ENCODE results near the gene KPNA1. TPM values are rescaled to one million over a fixed set of nuclear protein-coding genes. Genes with fewer than 3 reads are reported as not detected.
"Not testable (repeated sequence)": the region's sequence is repeated elsewhere in the genome, so short reads cannot be mapped to it uniquely, and the experiment has no call there.

Gene KPNA1
- total RNA-seq, 2 experiments from 2014 or later = 43.4 to 46.0 TPM

GRCh38 chr3:122519693-122520092, 5.0 kb upstream of the KPNA1 start:
- no peak for DNase-seq
- POLR2A ChIA-PET = no interaction called here

GRCh38 chr3:122516846-122517360, 2.2 kb upstream of the KPNA1 start:
- DNase-seq = no peak
- Mint-ChIP-seq H3K4me1 (ENCODE audit: low read depth) (peaks cover 16% of the 10 kb centered on the region), H3K27me3 (no peaks in the 10 kb centered on the region), H3K9me3 (no peaks in the 10 kb centered on the region), H3K4me3 (no peak overlapping the region), H3K36me3 (no peaks in the 10 kb centered on the region), H3K27ac (no peak overlapping the region)
- POLR2A ChIA-PET = no interaction called here
- intact Hi-C loops (cut with micrococcal nuclease) = no loop called here
- CTCF ChIA-PET = no interaction called here

More at GRCh38 chr3:122519693-122520092, 5.0 kb upstream of the KPNA1 start:
- CTCF ChIA-PET = interaction anchor here (1.1 kb wide), 1 partner anchor 14 kb away, joined by 4 read pairs; no protein-coding TSS in a partner anchor
- Mint-ChIP-seq H3K4me1 (ENCODE audit: low read depth) (peaks cover 6% of the 10 kb centered on the region), H3K36me3 (no peaks in the 10 kb centered on the region), H3K27ac (no peak overlapping the region), H3K9me3 (no peaks in the 10 kb centered on the region), H3K4me3 (no peak overlapping the region), H3K27me3 (no peaks in the 10 kb centered on the region)
- intact Hi-C loops (cut with micrococcal nuclease) = no loop called here

GRCh38 chr3:122515870-122516269, 1.1 kb upstream of the KPNA1 start:
- no peak overlapping the region for H3K27ac Mint-ChIP-seq
- no peaks in the 10 kb centered on the region for H3K27me3 Mint-ChIP-seq
- no peak overlapping the region for H3K4me3 Mint-ChIP-seq
- H3K36me3 Mint-ChIP-seq = peaks cover under 1% of the 10 kb centered on the region
- no peaks in the 10 kb centered on the region for H3K9me3 Mint-ChIP-seq
- POLR2A ChIA-PET = interaction anchor here (1.0 kb wide), 1 partner anchor 30 kb away, joined by 3 read pairs; no protein-coding TSS in a partner anchor
- peaks cover 27% of the 10 kb centered on the region for H3K4me1 Mint-ChIP-seq (ENCODE audit: low read depth)
- no peak for DNase-seq
- CTCF ChIA-PET = interaction anchor here (0.9 kb wide), 1 partner anchor 163 kb away, joined by 3 read pairs; no protein-coding TSS in a partner anchor
- intact Hi-C loops (cut with micrococcal nuclease) = loop anchor here (1.0 to 2.0 kb wide), 2 partner anchors 16 to 49 kb away; partner anchors contain the start of genes DTX3L and PARP9

- intact Hi-C loops (cut with micrococcal nuclease) = loop anchor here (1.0 to 2.0 kb wide), 2 partner anchors 17 to 50 kb away; partner anchors contain the start of genes DTX3L and PARP9
- H3K4me3 Mint-ChIP-seq = peak overlapping the region; percentile 77
- DNase-seq = no peak
- H3K9me3 Mint-ChIP-seq = peaks cover 3% of the 10 kb centered on the region
- ChIA-PET CTCF (interaction anchor here (0.9 to 2.0 kb wide), 2 partner anchors 19 to 165 kb away, joined by 3 to 14 read pairs; no protein-coding TSS in a partner anchor), POLR2A (interaction anchor here (0.6 to 2.1 kb wide), 17 partner anchors 9 to 172 kb away, joined by 3 to 11 read pairs (median 3); partner anchors contain the start of genes DTX3L, FAM162A, MIX23 and PARP9)
- H3K27me3 Mint-ChIP-seq = no peaks in the 10 kb centered on the region
- H3K4me1 Mint-ChIP-seq (ENCODE audit: low read depth) = peaks cover 32% of the 10 kb centered on the region
- peak overlapping the region; percentile 85 for H3K27ac Mint-ChIP-seq
- H3K36me3 Mint-ChIP-seq = peaks cover 3% of the 10 kb centered on the region
Measured at GRCh38 chr3:122515020-122515468, 305 bp upstream of the KPNA1 start.

GRCh38 chr3:122513386-122514122, 1.2 kb downstream of the KPNA1 start:
- ChIA-PET CTCF (interaction anchor here (0.6 to 2.0 kb wide), 5 partner anchors 44 to 814 kb away, joined by 3 to 14 read pairs (median 4); no protein-coding TSS in a partner anchor), POLR2A (interaction anchor here (1.3 to 2.1 kb wide), 3 partner anchors 30 to 129 kb away, joined by 5 to 9 read pairs (median 5); partner anchors contain the start of genes FAM162A and WDR5B)
- H3K4me3 Mint-ChIP-seq = peak overlapping the region; percentile 77
- peaks cover 11% of the 10 kb centered on the region for H3K36me3 Mint-ChIP-seq
- H3K4me1 Mint-ChIP-seq (ENCODE audit: low read depth) = peaks cover 43% of the 10 kb centered on the region
- intact Hi-C loops (cut with micrococcal nuclease) = loop anchor here (1.0 to 5.0 kb wide), 5 partner anchors 16 to 676 kb away; partner anchors contain the start of genes DTX3L, EAF2, FAM162A and IQCB1
- peak overlapping the region; percentile 63 for H3K27ac Mint-ChIP-seq
- H3K9me3 Mint-ChIP-seq = peaks cover 8% of the 10 kb centered on the region
- no peak for DNase-seq
- H3K27me3 Mint-ChIP-seq = no peaks in the 10 kb centered on the region

- no peak overlapping the region for H3K27ac Mint-ChIP-seq
- no peaks in the 10 kb centered on the region for H3K27me3 Mint-ChIP-seq
- ChIA-PET POLR2A (no interaction called here), CTCF (no interaction called here)
- intact Hi-C loops (cut with micrococcal nuclease) = loop anchor here (5.0 kb wide), 1 partner anchor 675 kb away; the partner anchor contains the start of genes EAF2 and IQCB1
- DNase-seq = no peak
- H3K4me1 Mint-ChIP-seq (ENCODE audit: low read depth) = peaks cover 54% of the 10 kb centered on the region
- no peak overlapping the region for H3K4me3 Mint-ChIP-seq
- H3K36me3 Mint-ChIP-seq = peaks cover 11% of the 10 kb centered on the region
- H3K9me3 Mint-ChIP-seq = peaks cover 8% of the 10 kb centered on the region
Measured at GRCh38 chr3:122512284-122512683, 2.5 kb downstream of the KPNA1 start.

GRCh38 chr3:122510878-122511535, 3.7 kb downstream of the KPNA1 start:
- Mint-ChIP-seq H3K27ac (no peak overlapping the region), H3K36me3 (peaks cover 13% of the 10 kb centered on the region), H3K9me3 (peaks cover 8% of the 10 kb centered on the region), H3K4me1 (ENCODE audit: low read depth) (peaks cover 61% of the 10 kb centered on the region), H3K4me3 (no peak overlapping the region), H3K27me3 (no peaks in the 10 kb centered on the region)
- CTCF ChIA-PET = interaction anchor here (1.2 to 1.4 kb wide), 2 partner anchors 103 to 118 kb away, joined by 3 to 5 read pairs; no protein-coding TSS in a partner anchor
- intact Hi-C loops (cut with micrococcal nuclease) = loop anchor here (5.0 kb wide), 1 partner anchor 674 kb away; the partner anchor contains the start of genes EAF2 and IQCB1
- no peak for DNase-seq
- POLR2A ChIA-PET = no interaction called here

- POLR2A ChIA-PET; DNase-seq; H3K9me3 Mint-ChIP-seq; CTCF ChIA-PET; intact Hi-C loops (cut with micrococcal nuclease); H3K4me3 Mint-ChIP-seq; H3K27ac Mint-ChIP-seq; H3K27me3 Mint-ChIP-seq: not testable (repeated sequence)
- H3K36me3 Mint-ChIP-seq = peaks cover 20% of the 10 kb centered on the region
- peaks cover 67% of the 10 kb centered on the region for H3K4me1 Mint-ChIP-seq (ENCODE audit: low read depth)
Measured at GRCh38 chr3:122508944-122509343, 5.8 kb downstream of the KPNA1 start.

- Mint-ChIP-seq H3K9me3 (peaks cover 8% of the 10 kb centered on the region), H3K27me3 (no peaks in the 10 kb centered on the region), H3K36me3 (peaks cover 22% of the 10 kb centered on the region), H3K4me3 (no peak overlapping the region), H3K27ac (no peak overlapping the region), H3K4me1 (ENCODE audit: low read depth) (peaks cover 66% of the 10 kb centered on the region)
- intact Hi-C loops (cut with micrococcal nuclease) = no loop called here
- CTCF ChIA-PET = interaction anchor here (0.7 kb wide), 1 partner anchor 171 kb away, joined by 3 read pairs; no protein-coding TSS in a partner anchor
- POLR2A ChIA-PET = no interaction called here
- no peak for DNase-seq
Measured at GRCh38 chr3:122508135-122508914, 6.4 kb downstream of the KPNA1 start.

- intact Hi-C loops (cut with micrococcal nuclease) = no loop called here
- ChIA-PET CTCF (interaction anchor here (1.5 kb wide), 1 partner anchor 114 kb away, joined by 4 read pairs; no protein-coding TSS in a partner anchor), POLR2A (interaction anchor here (0.9 to 1.1 kb wide), 2 partner anchors 8 kb away, joined by 3 read pairs; partner anchors contain the start of gene KPNA1)
- Mint-ChIP-seq H3K27ac (no peak overlapping the region), H3K4me1 (ENCODE audit: low read depth) (peaks cover 66% of the 10 kb centered on the region), H3K9me3 (peaks cover 8% of the 10 kb centered on the region), H3K27me3 (no peaks in the 10 kb centered on the region), H3K4me3 (no peak overlapping the region), H3K36me3 (peaks cover 22% of the 10 kb centered on the region)
- DNase-seq = no peak
Measured at GRCh38 chr3:122506450-122506849, 8.3 kb downstream of the KPNA1 start.

GRCh38 chr3:122505676-122506075, 9.1 kb downstream of the KPNA1 start:
- Mint-ChIP-seq H3K4me1 (ENCODE audit: low read depth) (peaks cover 60% of the 10 kb centered on the region), H3K27ac (no peak overlapping the region), H3K4me3 (no peak overlapping the region), H3K27me3 (no peaks in the 10 kb centered on the region), H3K36me3 (peaks cover 20% of the 10 kb centered on the region), H3K9me3 (peaks cover 7% of the 10 kb centered on the region)
- ChIA-PET POLR2A (interaction anchor here (1.1 kb wide), 1 partner anchor 9 kb away, joined by 3 read pairs; the partner anchor contains the start of gene KPNA1), CTCF (interaction anchor here (0.7 to 1.5 kb wide), 2 partner anchors 113 to 559 kb away, joined by 3 to 4 read pairs; no protein-coding TSS in a partner anchor)
- intact Hi-C loops (cut with micrococcal nuclease) = no loop called here
- no peak for DNase-seq
